ENCODE measurements around the gene TUBA1C. TPM values are rescaled to one million over a fixed set of nuclear protein-coding genes. Genes with fewer than 3 reads are reported as not detected.

Gene TUBA1C
- 100 to 1,000 TPM in 5 of 9 donors, 10 to 100 TPM in 4; 30.1 to 158 (median 107) TPM for total RNA-seq
- 100 to 1,000 TPM in 1 of 3 donors, 10 to 100 TPM in 2; 43.7 to 292 (median 79.6) TPM for polyA plus RNA-seq
- long read RNA-seq, donor 1, transcript TUBA1C-201 (4 exons, 3,001 nt) = major isoform, 42 of 761 reads
- long read RNA-seq, donor 1, partial matches to known transcripts = 313 of 761 reads
- long read RNA-seq, donor 1, other reads (novel, unspliced or antisense) = 406 of 761 reads
- long read RNA-seq, donor 2, transcript TUBA1C-201 (4 exons, 3,001 nt) = major isoform, 16 of 23 reads
- long read RNA-seq, donor 2, partial matches to known transcripts = 0 of 23 reads
- long read RNA-seq, donor 2, other reads (novel, unspliced or antisense) = 7 of 23 reads
- long read RNA-seq, donor 3, transcript TUBA1C-201 (4 exons, 3,001 nt) = major isoform, 20 of 551 reads
- long read RNA-seq, donor 3, partial matches to known transcripts = 255 of 551 reads
- long read RNA-seq, donor 3, other reads (novel, unspliced or antisense) = 276 of 551 reads
- long read RNA-seq, donor 4, transcript TUBA1C-201 (4 exons, 3,001 nt) = major isoform, 18 of 20 reads
- long read RNA-seq, donor 4, partial matches to known transcripts = 0 of 20 reads
- long read RNA-seq, donor 4, other reads (novel, unspliced or antisense) = 2 of 20 reads
- long read RNA-seq, donor 5, transcript TUBA1C-201 (4 exons, 3,001 nt) = major isoform, 34 of 41 reads
- long read RNA-seq, donor 5, partial matches to known transcripts = 3 of 41 reads
- long read RNA-seq, donor 5, other reads (novel, unspliced or antisense) = 4 of 41 reads
- long read RNA-seq, donor 6, transcript TUBA1C-201 (4 exons, 3,001 nt) = major isoform, 10 of 13 reads
- long read RNA-seq, donor 6, partial matches to known transcripts = 0 of 13 reads
- long read RNA-seq, donor 6, other reads (novel, unspliced or antisense) = 3 of 13 reads
- long read RNA-seq, donor 7, transcript TUBA1C-201 (4 exons, 3,001 nt) = major isoform, 22 of 212 reads
- long read RNA-seq, donor 7, partial matches to known transcripts = 183 of 212 reads
- long read RNA-seq, donor 7, other reads (novel, unspliced or antisense) = 7 of 212 reads
- long read RNA-seq, donor 8, transcript TUBA1C-201 (4 exons, 3,001 nt) = major isoform, 28 of 71 reads
- long read RNA-seq, donor 8, partial matches to known transcripts = 7 of 71 reads
- long read RNA-seq, donor 8, other reads (novel, unspliced or antisense) = 32 of 71 reads
- long read RNA-seq, donor 9, transcript TUBA1C-201 (4 exons, 3,001 nt) = major isoform, 12 of 895 reads
- long read RNA-seq, donor 9, partial matches to known transcripts = 848 of 895 reads
- long read RNA-seq, donor 9, other reads (novel, unspliced or antisense) = 34 of 895 reads
- long read RNA-seq, donor 10, partial matches to known transcripts = 0 of 25 reads
- long read RNA-seq, donor 10, other reads (novel, unspliced or antisense) = 21 of 25 reads

DNA sequence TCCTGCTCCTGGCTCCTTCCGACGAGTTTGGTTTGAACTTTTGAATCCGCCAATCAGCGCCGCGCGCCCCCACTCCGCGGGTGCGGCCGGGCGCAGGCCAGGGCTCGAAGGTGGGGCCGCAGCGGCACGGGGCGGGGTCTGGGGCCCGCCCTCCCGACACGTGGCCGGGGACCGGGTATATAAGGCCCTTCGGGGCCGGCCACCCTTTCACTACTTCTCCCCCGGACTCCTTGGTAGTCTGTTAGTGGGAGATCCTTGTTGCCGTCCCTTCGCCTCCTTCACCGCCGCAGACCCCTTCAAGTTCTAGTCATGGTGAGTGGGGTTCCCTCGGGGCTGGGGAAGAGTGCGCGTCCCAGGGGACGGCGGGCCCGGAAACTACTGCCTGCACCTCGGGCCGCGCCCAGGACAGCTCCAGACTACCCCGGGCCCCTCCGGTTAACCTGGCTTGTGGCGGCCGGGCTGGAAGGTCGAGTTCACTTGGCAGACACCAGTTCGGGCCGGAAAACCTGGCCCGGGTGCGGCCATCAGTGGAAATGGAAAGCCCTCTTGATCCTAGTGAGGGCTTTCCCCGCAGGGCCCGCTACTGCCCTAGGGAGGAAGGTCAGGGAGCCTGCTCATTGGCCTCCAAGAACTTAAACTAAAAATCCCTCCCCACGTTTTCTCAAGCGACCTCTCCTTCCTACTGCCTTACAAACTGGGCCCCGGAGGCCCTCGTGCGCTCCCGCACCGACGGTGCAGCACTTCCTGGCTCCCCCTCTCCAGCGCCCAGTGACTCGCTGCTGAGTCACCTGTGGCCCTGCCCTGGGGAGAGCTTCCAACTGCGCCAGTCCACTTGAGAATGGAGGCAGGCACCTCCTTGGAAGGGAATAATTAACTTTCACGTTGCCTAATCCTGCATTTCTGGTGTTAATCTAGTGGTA is at the start of gene TUBA1C:
TUBA1C (plus strand) TSS at position 210 of the 920 bp plus-strand sequence; CDS start at position 310, 100 bp downstream.
- H3K4me1 ChIP-seq (replicated peaks in 1 of 2) = peaks cover 21 to 50% of the 10 kb centered on the region in 2 donors
- intact Hi-C loops (cut with DNase I) = no loop called here

DNA sequence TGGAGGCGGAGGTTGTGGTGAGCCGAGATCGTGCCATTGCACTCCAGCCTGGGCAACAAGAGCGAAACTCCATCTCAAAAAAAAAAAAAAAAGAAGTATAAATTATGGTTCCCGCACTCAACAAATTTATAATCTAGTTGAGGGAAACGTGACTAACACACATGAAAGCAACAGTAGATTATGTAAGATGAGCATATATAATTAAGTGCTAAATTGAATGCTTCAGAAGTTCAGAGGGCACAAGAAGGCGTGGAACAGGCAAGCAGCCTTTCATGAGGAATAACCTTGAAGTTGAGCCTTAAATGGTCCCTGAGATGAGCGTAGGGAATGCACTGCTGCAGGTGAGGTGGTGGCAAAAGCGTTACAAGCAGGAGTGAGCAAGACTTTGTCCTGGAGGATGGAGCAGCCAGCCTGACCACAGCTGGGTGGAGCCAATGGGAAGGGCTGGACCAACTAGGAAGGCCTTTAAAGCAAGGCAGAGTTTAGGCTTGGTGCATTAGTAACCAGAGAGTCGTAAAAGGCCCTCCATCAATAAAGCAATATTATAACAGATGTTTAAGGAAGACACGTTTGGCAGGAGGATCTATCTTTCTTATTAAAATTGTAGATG is 45.4 kb upstream of the TUBA1C start:
- H3K4me3 ChIP-seq = no peak overlapping the region
- no peaks in the 10 kb centered on the region for H3K9me3 ChIP-seq (replicated peaks in 1 of 3)
- H3K4me1 ChIP-seq (replicated peaks in 1 of 2) = peaks cover 24 to 29% of the 10 kb centered on the region in 2 donors
- 85 to 92% (median 88%) methylated on average over 11 of the region's 11 CpGs for WGBS, 4 donors
- intact Hi-C loops (cut with DNase I) = no loop called here
- no peaks in the 10 kb centered on the region for H3K27me3 ChIP-seq
- no peaks in the 10 kb centered on the region for H3K36me3 ChIP-seq (replicated peaks in 1 of 2)
- H3K27ac ChIP-seq = no peak overlapping the region
- peak in 1 of 7 donors; percentile 44 for DNase-seq
- TF ChIP-seq, protein P1, sequence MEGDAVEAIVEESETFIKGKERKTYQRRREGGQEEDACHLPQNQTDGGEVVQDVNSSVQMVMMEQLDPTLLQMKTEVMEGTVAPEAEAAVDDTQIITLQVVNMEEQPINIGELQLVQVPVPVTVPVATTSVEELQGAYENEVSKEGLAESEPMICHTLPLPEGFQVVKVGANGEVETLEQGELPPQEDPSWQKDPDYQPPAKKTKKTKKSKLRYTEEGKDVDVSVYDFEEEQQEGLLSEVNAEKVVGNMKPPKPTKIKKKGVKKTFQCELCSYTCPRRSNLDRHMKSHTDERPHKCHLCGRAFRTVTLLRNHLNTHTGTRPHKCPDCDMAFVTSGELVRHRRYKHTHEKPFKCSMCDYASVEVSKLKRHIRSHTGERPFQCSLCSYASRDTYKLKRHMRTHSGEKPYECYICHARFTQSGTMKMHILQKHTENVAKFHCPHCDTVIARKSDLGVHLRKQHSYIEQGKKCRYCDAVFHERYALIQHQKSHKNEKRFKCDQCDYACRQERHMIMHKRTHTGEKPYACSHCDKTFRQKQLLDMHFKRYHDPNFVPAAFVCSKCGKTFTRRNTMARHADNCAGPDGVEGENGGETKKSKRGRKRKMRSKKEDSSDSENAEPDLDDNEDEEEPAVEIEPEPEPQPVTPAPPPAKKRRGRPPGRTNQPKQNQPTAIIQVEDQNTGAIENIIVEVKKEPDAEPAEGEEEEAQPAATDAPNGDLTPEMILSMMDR (IDR thresholded peaks at IDR 0.05) = no peak
- TF ChIP-seq POLR2A (IDR thresholded peaks at IDR 0.05) = no peak

More for the DNA sequence above, at the start of gene TUBA1C:
- Histone ChIP-seq H3K36me3 (replicated peaks in 1 of 2) (peaks cover 0 to 8% of the 10 kb centered on the region in 2 donors), H3K4me3 (peak within 1 kb of the TSS; percentile 18 to 98 (median 78)), H3K9me3 (replicated peaks in 1 of 3) (no peaks in the 10 kb centered on the region), H3K27ac (peak within 1 kb of the TSS; percentile 93 to 98 (median 94)), H3K27me3 (no peaks in the 10 kb centered on the region)
- DNase-seq = peak; percentile 90 to 94 (median 93)
- TF ChIP-seq, protein P1 (IDR thresholded peaks at IDR 0.05) = no peak
- peak; percentile 81 to 90 for TF ChIP-seq POLR2A (IDR thresholded peaks at IDR 0.05)
- 1 to 6% (median 3%) methylated on average over 27 to 61 of the region's 61 CpGs for WGBS, 4 donors

DNA sequence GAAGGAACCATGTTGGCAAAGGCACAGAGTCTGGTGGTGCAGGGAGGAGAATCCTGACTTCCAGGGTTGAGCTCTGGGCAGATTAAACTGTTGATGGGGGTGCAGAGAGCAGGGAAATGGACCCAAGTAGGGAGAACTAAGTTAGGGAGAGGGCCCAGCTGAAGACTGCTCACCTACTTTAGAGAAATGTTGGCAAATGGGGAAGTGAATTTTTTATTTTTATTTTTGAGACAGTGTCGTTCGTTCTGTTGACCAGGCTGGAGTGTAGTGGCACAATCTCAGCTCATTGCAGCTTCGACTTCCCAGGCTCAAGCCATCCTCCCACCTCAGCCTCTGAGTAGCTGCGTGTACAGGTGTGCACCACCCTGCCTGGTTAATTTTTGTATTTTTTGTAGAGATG is 43.9 kb upstream of the TUBA1C start:
- intact Hi-C loops (cut with DNase I) = no loop called here
- DNase-seq = peak in 1 of 7 donors; percentile 36
- Histone ChIP-seq H3K4me1 (replicated peaks in 1 of 2) (peaks cover 22 to 26% of the 10 kb centered on the region in 2 donors), H3K4me3 (no peak overlapping the region), H3K27ac (no peak overlapping the region), H3K27me3 (no peaks in the 10 kb centered on the region), H3K9me3 (replicated peaks in 1 of 3) (no peaks in the 10 kb centered on the region), H3K36me3 (replicated peaks in 1 of 2) (no peaks in the 10 kb centered on the region)
- 70 to 86% (median 78%) methylated on average over 4 of the region's 4 CpGs for WGBS, 4 donors
- TF ChIP-seq, protein P1 (IDR thresholded peaks at IDR 0.05) = no peak
- no peak for TF ChIP-seq POLR2A (IDR thresholded peaks at IDR 0.05)
